ENCODE measurements around the gene KCNA5.

DNA sequence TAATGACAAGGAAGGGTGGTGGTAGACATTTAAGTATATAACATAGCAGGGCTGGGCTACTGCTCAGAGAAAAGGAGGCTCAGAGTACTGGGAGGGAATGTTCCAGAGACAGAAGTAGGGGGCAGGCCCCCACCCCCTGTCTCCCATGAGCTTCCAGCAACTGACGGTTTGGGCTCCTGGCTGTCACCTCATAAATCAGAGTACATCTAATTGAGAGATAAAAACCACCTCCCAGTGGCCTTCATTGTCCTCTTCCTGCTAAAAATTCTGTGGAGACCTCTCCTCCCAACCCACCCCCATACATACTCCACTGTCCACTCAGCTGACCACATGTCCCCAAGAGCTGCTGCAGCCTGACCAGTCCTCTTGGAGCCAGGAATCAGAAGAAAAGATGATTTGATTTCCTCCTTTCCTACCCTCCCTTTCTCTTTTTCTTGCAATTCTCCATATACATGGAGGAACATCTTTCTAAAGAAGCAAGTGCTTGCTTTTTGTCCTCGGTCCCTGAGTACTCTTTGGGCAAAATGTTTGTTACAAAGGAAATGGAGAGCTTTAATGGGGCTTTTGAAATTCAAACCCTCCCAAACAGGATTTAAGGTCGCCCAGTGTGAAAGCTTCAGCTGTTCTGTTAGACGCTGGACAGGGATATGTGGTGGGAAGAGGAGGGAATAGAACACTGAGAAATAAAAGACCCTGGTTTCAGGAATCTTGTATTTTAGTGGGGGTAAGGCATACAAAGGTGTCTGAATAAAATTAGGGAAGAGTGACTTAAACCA lies 16.4 kb upstream of the KCNA5 start:
- TF ChIP-seq GATA3 (IDR thresholded peaks at IDR 0.05; ENCODE audit: low read depth, low read length) (no peak), GATA2 (IDR thresholded peaks at IDR 0.05; ENCODE audit: low read depth, low read length) (no peak)
